ENCODE measurements around the gene BNC1. TPM values are rescaled to one million over a fixed set of nuclear protein-coding genes. Genes with fewer than 3 reads are reported as not detected.

The BNC1 gene
- total RNA-seq, 1 donor from 2014 or later: 1.1 TPM

GRCh38 chr15:83250781-83251180 lies 33.7 kb downstream of the BNC1 start:
- Mint-ChIP-seq H3K9me3 (ENCODE audit: unreplicated experiment) (peaks cover 2% of the 10 kb centered on the region), H3K4me3 (ENCODE audit: unreplicated experiment) (no peak overlapping the region), H3K36me3 (ENCODE audit: unreplicated experiment) (no peaks in the 10 kb centered on the region), H3K27ac (ENCODE audit: unreplicated experiment) (no peak overlapping the region), H3K27me3 (ENCODE audit: unreplicated experiment) (peaks cover 5% of the 10 kb centered on the region), H3K4me1 (ENCODE audit: low read depth, unreplicated experiment) (no peaks in the 10 kb centered on the region)
- DNase-seq: no peak
- TF ChIP-seq CTCF (IDR thresholded peaks at IDR 0.05; ENCODE audit: partially characterized antibody, unreplicated experiment): no peak

- peaks cover 5% of the 10 kb centered on the region for H3K27me3 Mint-ChIP-seq (ENCODE audit: unreplicated experiment)
- H3K4me1 Mint-ChIP-seq (ENCODE audit: low read depth, unreplicated experiment): no peaks in the 10 kb centered on the region
- H3K36me3 Mint-ChIP-seq (ENCODE audit: unreplicated experiment): no peaks in the 10 kb centered on the region
- no peak overlapping the region for H3K4me3 Mint-ChIP-seq (ENCODE audit: unreplicated experiment)
- H3K27ac Mint-ChIP-seq (ENCODE audit: unreplicated experiment): no peak overlapping the region
- no peak for TF ChIP-seq CTCF (IDR thresholded peaks at IDR 0.05; ENCODE audit: partially characterized antibody, unreplicated experiment)
- DNase-seq: no peak
- peaks cover 5% of the 10 kb centered on the region for H3K9me3 Mint-ChIP-seq (ENCODE audit: unreplicated experiment)
These were observed 35.5 kb downstream of the BNC1 start for GRCh38 chr15:83249030-83249343.

GRCh38 chr15:83248151-83249029 lies 36.1 kb downstream of the BNC1 start:
- Mint-ChIP-seq H3K4me1 (ENCODE audit: low read depth, unreplicated experiment) (no peaks in the 10 kb centered on the region), H3K36me3 (ENCODE audit: unreplicated experiment) (no peaks in the 10 kb centered on the region), H3K9me3 (ENCODE audit: unreplicated experiment) (peaks cover 5% of the 10 kb centered on the region), H3K27me3 (ENCODE audit: unreplicated experiment) (peaks cover 5% of the 10 kb centered on the region), H3K4me3 (ENCODE audit: unreplicated experiment) (no peak overlapping the region), H3K27ac (ENCODE audit: unreplicated experiment) (no peak overlapping the region)
- peak; percentile 99 for TF ChIP-seq CTCF (IDR thresholded peaks at IDR 0.05; ENCODE audit: partially characterized antibody, unreplicated experiment)
- no peak for DNase-seq

- TF ChIP-seq CTCF (IDR thresholded peaks at IDR 0.05; ENCODE audit: partially characterized antibody, unreplicated experiment): no peak
- no peak for DNase-seq
- no peaks in the 10 kb centered on the region for H3K4me1 Mint-ChIP-seq (ENCODE audit: low read depth, unreplicated experiment)
- peaks cover 2% of the 10 kb centered on the region for H3K27me3 Mint-ChIP-seq (ENCODE audit: unreplicated experiment)
- H3K36me3 Mint-ChIP-seq (ENCODE audit: unreplicated experiment): peaks cover 7% of the 10 kb centered on the region
- H3K4me3 Mint-ChIP-seq (ENCODE audit: unreplicated experiment): no peak overlapping the region
- H3K27ac Mint-ChIP-seq (ENCODE audit: unreplicated experiment): no peak overlapping the region
- peaks cover 14% of the 10 kb centered on the region for H3K9me3 Mint-ChIP-seq (ENCODE audit: unreplicated experiment)
These were observed 40.8 kb downstream of the BNC1 start for GRCh38 chr15:83243634-83244033.

GRCh38 chr15:83230242-83230641 lies 54.2 kb downstream of the BNC1 start:
- TF ChIP-seq CTCF (IDR thresholded peaks at IDR 0.05; ENCODE audit: partially characterized antibody, unreplicated experiment): no peak
- no peak for DNase-seq
- Mint-ChIP-seq H3K9me3 (ENCODE audit: unreplicated experiment) (peaks cover 4% of the 10 kb centered on the region), H3K36me3 (ENCODE audit: unreplicated experiment) (peaks cover 19% of the 10 kb centered on the region), H3K27ac (ENCODE audit: unreplicated experiment) (no peak overlapping the region), H3K4me3 (ENCODE audit: unreplicated experiment) (no peak overlapping the region), H3K27me3 (ENCODE audit: unreplicated experiment) (no peaks in the 10 kb centered on the region), H3K4me1 (ENCODE audit: low read depth, unreplicated experiment) (no peaks in the 10 kb centered on the region)

Data from glutamatergic neuron (in vitro differentiated cells).